Measurements from ENCODE around the gene ARSG.
"Not testable (repeated sequence)": the region's sequence is repeated elsewhere in the genome, so short reads cannot be mapped to it uniquely, and the experiment has no call there.

DNA sequence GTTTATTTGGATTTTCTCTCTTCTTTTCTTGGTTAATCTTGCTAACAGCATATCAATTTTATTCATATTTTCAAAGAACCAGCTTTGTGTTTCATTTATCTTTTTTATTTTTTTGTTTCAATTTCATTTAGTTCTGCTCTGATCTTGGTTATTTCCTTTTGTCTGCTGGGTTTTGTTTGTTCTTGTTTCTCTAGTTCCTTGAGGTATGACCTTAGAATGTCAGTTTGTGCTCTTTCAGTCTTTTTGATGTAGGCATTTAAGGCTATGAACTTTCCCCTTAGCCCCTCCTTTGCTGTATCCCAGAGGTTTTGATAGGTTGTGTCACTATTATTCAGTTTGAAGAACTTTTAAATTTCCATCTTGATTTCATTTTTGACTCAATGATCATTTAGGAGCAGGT, 123.6 kb downstream of the ARSG start:
- not testable (repeated sequence) for TF ChIP-seq TAF1 (IDR thresholded peaks at IDR 0.05; ENCODE audit: borderline replicate concordance, low read depth, low read length); POLR2A (IDR thresholded peaks at IDR 0.05; ENCODE audit: low read depth, low read length); POLR2AphosphoS5 (IDR thresholded peaks at IDR 0.05; ENCODE audit: low read depth, low read length)
